Measurements from ENCODE around the gene MATCAP1. TPM values are rescaled to one million over a fixed set of nuclear protein-coding genes. Genes with fewer than 3 reads are reported as not detected.
A peak's percentile ranks its signal among the peaks of the same experiment; 100 is the strongest.

MATCAP1 gene
- total RNA-seq, 1 experiment from 2014 or later = 40.8 TPM

DNA sequence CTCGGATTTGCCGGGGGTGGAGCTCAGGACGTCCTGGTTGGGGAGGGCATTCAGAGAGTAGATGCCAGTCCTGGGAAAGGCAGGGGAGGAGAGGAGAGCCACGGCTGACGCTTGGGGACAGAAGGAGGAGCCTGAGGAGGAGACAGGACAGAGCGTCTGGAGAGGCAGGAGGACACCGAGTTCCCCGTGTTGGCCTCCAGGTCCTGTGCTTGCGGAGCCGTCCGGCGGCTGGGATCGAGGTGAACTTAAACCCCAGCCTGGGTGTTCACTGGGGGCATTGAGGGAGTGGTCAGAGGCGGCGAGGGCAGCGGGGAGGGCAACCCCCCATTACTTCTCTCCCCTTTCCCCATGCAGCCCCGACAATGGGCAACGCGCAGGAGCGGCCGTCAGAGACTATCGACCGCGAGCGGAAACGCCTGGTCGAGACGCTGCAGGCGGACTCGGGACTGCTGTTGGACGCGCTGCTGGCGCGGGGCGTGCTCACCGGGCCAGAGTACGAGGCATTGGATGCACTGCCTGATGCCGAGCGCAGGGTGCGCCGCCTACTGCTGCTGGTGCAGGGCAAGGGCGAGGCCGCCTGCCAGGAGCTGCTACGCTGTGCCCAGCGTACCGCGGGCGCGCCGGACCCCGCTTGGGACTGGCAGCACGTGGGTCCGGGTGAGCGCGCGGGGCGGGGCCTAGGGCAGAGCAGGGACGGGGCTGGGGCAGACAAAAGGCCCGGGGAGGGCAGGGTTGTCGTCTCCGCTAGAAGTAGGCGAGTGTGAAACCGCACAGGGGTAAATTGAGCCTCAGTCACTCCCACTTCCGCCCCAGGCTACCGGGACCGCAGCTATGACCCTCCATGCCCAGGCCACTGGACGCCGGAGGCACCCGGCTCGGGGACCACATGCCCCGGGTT is 9.7 kb downstream of the MATCAP1 start (continued):
- TF ChIP-seq, protein P1, sequence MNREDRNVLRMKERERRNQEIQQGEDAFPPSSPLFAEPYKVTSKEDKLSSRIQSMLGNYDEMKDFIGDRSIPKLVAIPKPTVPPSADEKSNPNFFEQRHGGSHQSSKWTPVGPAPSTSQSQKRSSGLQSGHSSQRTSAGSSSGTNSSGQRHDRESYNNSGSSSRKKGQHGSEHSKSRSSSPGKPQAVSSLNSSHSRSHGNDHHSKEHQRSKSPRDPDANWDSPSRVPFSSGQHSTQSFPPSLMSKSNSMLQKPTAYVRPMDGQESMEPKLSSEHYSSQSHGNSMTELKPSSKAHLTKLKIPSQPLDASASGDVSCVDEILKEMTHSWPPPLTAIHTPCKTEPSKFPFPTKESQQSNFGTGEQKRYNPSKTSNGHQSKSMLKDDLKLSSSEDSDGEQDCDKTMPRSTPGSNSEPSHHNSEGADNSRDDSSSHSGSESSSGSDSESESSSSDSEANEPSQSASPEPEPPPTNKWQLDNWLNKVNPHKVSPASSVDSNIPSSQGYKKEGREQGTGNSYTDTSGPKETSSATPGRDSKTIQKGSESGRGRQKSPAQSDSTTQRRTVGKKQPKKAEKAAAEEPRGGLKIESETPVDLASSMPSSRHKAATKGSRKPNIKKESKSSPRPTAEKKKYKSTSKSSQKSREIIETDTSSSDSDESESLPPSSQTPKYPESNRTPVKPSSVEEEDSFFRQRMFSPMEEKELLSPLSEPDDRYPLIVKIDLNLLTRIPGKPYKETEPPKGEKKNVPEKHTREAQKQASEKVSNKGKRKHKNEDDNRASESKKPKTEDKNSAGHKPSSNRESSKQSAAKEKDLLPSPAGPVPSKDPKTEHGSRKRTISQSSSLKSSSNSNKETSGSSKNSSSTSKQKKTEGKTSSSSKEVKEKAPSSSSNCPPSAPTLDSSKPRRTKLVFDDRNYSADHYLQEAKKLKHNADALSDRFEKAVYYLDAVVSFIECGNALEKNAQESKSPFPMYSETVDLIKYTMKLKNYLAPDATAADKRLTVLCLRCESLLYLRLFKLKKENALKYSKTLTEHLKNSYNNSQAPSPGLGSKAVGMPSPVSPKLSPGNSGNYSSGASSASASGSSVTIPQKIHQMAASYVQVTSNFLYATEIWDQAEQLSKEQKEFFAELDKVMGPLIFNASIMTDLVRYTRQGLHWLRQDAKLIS (CRISPR knock-in tag; IDR thresholded peaks at IDR 0.05; ENCODE audit: borderline replicate concordance) = no peak
- TF ChIP-seq, protein P2, sequence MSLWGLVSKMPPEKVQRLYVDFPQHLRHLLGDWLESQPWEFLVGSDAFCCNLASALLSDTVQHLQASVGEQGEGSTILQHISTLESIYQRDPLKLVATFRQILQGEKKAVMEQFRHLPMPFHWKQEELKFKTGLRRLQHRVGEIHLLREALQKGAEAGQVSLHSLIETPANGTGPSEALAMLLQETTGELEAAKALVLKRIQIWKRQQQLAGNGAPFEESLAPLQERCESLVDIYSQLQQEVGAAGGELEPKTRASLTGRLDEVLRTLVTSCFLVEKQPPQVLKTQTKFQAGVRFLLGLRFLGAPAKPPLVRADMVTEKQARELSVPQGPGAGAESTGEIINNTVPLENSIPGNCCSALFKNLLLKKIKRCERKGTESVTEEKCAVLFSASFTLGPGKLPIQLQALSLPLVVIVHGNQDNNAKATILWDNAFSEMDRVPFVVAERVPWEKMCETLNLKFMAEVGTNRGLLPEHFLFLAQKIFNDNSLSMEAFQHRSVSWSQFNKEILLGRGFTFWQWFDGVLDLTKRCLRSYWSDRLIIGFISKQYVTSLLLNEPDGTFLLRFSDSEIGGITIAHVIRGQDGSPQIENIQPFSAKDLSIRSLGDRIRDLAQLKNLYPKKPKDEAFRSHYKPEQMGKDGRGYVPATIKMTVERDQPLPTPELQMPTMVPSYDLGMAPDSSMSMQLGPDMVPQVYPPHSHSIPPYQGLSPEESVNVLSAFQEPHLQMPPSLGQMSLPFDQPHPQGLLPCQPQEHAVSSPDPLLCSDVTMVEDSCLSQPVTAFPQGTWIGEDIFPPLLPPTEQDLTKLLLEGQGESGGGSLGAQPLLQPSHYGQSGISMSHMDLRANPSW (CRISPR knock-in tag; conservative IDR thresholded peaks at IDR 0.05; ENCODE audit: low read depth) = no peak
- TF ChIP-seq NFATC4 (CRISPR knock-in tag; IDR thresholded peaks at IDR 0.05) (no peak), ATF1 (CRISPR knock-in tag; IDR thresholded peaks at IDR 0.05) (0 out of 2 replicates have a peak, but pooled peaks have one; percentile 58), ZNF317 (CRISPR knock-in tag; IDR thresholded peaks at IDR 0.05; ENCODE audit: borderline replicate concordance, low read depth) (no peak), SOX15 (CRISPR knock-in tag; IDR thresholded peaks at IDR 0.05) (no peak), ZNF263 (CRISPR knock-in tag; IDR thresholded peaks at IDR 0.05; ENCODE audit: low read depth) (0 out of 2 replicates have a peak, but pooled peaks have one; percentile 17), FOXJ3 (CRISPR knock-in tag; IDR thresholded peaks at IDR 0.05; ENCODE audit: borderline replicate concordance) (no peak), JAZF1 (CRISPR knock-in tag; IDR thresholded peaks at IDR 0.05) (no peak), RELA (CRISPR knock-in tag; IDR thresholded peaks at IDR 0.05; ENCODE audit: borderline replicate concordance) (peak; percentile 90; the same call in 1 of the 2 replicates), ZNF138 (CRISPR knock-in tag; conservative IDR thresholded peaks at IDR 0.05) (0 out of 2 replicates have a peak, but pooled peaks have one; percentile 29), GTF2I (CRISPR knock-in tag; conservative IDR thresholded peaks at IDR 0.05) (no peak), CREB1 (CRISPR knock-in tag; IDR thresholded peaks at IDR 0.05) (peak; percentile 36; the same call in 1 of the 2 replicates)
- TF ChIP-seq, protein P3, sequence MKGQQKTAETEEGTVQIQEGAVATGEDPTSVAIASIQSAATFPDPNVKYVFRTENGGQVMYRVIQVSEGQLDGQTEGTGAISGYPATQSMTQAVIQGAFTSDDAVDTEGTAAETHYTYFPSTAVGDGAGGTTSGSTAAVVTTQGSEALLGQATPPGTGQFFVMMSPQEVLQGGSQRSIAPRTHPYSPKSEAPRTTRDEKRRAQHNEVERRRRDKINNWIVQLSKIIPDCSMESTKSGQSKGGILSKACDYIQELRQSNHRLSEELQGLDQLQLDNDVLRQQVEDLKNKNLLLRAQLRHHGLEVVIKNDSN (CRISPR knock-in tag; IDR thresholded peaks at IDR 0.05) = peak; percentile 80
- TF ChIP-seq, protein P4, sequence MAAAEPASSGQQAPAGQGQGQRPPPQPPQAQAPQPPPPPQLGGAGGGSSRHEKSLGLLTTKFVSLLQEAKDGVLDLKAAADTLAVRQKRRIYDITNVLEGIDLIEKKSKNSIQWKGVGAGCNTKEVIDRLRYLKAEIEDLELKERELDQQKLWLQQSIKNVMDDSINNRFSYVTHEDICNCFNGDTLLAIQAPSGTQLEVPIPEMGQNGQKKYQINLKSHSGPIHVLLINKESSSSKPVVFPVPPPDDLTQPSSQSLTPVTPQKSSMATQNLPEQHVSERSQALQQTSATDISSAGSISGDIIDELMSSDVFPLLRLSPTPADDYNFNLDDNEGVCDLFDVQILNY (CRISPR knock-in tag; IDR thresholded peaks at IDR 0.05) = 0 out of 2 replicates have a peak, but pooled peaks have one; percentile 33
- TF ChIP-seq, protein P5, sequence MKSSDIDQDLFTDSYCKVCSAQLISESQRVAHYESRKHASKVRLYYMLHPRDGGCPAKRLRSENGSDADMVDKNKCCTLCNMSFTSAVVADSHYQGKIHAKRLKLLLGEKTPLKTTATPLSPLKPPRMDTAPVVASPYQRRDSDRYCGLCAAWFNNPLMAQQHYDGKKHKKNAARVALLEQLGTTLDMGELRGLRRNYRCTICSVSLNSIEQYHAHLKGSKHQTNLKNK (CRISPR knock-in tag; IDR thresholded peaks at IDR 0.05) = no peak
- TF ChIP-seq, protein P6, sequence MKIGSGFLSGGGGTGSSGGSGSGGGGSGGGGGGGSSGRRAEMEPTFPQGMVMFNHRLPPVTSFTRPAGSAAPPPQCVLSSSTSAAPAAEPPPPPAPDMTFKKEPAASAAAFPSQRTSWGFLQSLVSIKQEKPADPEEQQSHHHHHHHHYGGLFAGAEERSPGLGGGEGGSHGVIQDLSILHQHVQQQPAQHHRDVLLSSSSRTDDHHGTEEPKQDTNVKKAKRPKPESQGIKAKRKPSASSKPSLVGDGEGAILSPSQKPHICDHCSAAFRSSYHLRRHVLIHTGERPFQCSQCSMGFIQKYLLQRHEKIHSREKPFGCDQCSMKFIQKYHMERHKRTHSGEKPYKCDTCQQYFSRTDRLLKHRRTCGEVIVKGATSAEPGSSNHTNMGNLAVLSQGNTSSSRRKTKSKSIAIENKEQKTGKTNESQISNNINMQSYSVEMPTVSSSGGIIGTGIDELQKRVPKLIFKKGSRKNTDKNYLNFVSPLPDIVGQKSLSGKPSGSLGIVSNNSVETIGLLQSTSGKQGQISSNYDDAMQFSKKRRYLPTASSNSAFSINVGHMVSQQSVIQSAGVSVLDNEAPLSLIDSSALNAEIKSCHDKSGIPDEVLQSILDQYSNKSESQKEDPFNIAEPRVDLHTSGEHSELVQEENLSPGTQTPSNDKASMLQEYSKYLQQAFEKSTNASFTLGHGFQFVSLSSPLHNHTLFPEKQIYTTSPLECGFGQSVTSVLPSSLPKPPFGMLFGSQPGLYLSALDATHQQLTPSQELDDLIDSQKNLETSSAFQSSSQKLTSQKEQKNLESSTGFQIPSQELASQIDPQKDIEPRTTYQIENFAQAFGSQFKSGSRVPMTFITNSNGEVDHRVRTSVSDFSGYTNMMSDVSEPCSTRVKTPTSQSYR (CRISPR knock-in tag; IDR thresholded peaks at IDR 0.05) = 0 out of 2 replicates have a peak, but pooled peaks have one; percentile 36
- TF ChIP-seq, protein P7, sequence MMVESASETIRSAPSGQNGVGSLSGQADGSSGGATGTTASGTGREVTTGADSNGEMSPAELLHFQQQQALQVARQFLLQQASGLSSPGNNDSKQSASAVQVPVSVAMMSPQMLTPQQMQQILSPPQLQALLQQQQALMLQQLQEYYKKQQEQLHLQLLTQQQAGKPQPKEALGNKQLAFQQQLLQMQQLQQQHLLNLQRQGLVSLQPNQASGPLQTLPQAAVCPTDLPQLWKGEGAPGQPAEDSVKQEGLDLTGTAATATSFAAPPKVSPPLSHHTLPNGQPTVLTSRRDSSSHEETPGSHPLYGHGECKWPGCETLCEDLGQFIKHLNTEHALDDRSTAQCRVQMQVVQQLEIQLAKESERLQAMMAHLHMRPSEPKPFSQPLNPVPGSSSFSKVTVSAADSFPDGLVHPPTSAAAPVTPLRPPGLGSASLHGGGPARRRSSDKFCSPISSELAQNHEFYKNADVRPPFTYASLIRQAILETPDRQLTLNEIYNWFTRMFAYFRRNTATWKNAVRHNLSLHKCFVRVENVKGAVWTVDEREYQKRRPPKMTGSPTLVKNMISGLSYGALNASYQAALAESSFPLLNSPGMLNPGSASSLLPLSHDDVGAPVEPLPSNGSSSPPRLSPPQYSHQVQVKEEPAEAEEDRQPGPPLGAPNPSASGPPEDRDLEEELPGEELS (CRISPR knock-in tag; IDR thresholded peaks at IDR 0.05) = peak; percentile 64
- TF ChIP-seq, protein P8, sequence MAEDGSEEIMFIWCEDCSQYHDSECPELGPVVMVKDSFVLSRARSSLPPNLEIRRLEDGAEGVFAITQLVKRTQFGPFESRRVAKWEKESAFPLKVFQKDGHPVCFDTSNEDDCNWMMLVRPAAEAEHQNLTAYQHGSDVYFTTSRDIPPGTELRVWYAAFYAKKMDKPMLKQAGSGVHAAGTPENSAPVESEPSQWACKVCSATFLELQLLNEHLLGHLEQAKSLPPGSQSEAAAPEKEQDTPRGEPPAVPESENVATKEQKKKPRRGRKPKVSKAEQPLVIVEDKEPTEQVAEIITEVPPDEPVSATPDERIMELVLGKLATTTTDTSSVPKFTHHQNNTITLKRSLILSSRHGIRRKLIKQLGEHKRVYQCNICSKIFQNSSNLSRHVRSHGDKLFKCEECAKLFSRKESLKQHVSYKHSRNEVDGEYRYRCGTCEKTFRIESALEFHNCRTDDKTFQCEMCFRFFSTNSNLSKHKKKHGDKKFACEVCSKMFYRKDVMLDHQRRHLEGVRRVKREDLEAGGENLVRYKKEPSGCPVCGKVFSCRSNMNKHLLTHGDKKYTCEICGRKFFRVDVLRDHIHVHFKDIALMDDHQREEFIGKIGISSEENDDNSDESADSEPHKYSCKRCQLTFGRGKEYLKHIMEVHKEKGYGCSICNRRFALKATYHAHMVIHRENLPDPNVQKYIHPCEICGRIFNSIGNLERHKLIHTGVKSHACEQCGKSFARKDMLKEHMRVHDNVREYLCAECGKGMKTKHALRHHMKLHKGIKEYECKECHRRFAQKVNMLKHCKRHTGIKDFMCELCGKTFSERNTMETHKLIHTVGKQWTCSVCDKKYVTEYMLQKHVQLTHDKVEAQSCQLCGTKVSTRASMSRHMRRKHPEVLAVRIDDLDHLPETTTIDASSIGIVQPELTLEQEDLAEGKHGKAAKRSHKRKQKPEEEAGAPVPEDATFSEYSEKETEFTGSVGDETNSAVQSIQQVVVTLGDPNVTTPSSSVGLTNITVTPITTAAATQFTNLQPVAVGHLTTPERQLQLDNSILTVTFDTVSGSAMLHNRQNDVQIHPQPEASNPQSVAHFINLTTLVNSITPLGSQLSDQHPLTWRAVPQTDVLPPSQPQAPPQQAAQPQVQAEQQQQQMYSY (CRISPR knock-in tag; IDR thresholded peaks at IDR 0.05) = no peak

Measured in WTC11 (cell line).